GM18867 (cell line): ENCODE results near the gene SMCO1.
A peak's percentile ranks its signal among the peaks of the same experiment; 100 is the strongest.
"Not testable (repeated sequence)": the region's sequence is repeated elsewhere in the genome, so short reads cannot be mapped to it uniquely, and the experiment has no call there.

Experiments
- ATAC-seq: cut with Tn5 transposase; IDR thresholded peaks from one replicate; pipeline ENCODE4 v1.9.1; 2021; ENCODE audit warnings: mild to moderate bottlenecking, moderate library complexity; ENCODE audit not compliant: unreplicated experiment

Gene SMCO1

GRCh38 chr3:196514913-196515621 is at the start of gene SMCO1:
Gene SMCO1, minus strand, starts transcription at chr3:196515346. Its CDS starts 137 bp downstream, at chr3:196515209.
- ATAC-seq = no peak

- no peak for ATAC-seq
Observed at GRCh38 chr3:196563721-196564225, 48.6 kb upstream of the SMCO1 start.

GRCh38 chr3:196559826-196560225 is 44.7 kb upstream of the SMCO1 start:
- no peak for ATAC-seq

- ATAC-seq = no peak
Observed at GRCh38 chr3:196558476-196558875, 43.3 kb upstream of the SMCO1 start.

- no peak for ATAC-seq
Observed at GRCh38 chr3:196557236-196557635, 42.1 kb upstream of the SMCO1 start.

GRCh38 chr3:196555295-196555694 is 40.1 kb upstream of the SMCO1 start:
- no peak for ATAC-seq

GRCh38 chr3:196554205-196554604 is 39.1 kb upstream of the SMCO1 start:
- no peak for ATAC-seq

- ATAC-seq = no peak
Observed at GRCh38 chr3:196553551-196553950, 38.4 kb upstream of the SMCO1 start.

- no peak for ATAC-seq
Observed at GRCh38 chr3:196552253-196552652, 37.1 kb upstream of the SMCO1 start.

GRCh38 chr3:196550172-196550571 is 35.0 kb upstream of the SMCO1 start:
- ATAC-seq = not testable (repeated sequence)

- not testable (repeated sequence) for ATAC-seq
Observed at GRCh38 chr3:196549312-196549711, 34.2 kb upstream of the SMCO1 start.

- ATAC-seq = no peak
Observed at GRCh38 chr3:196547067-196547466, 31.9 kb upstream of the SMCO1 start.

- ATAC-seq = no peak
Observed at GRCh38 chr3:196546537-196546936, 31.4 kb upstream of the SMCO1 start.

GRCh38 chr3:196544491-196544992 is 29.4 kb upstream of the SMCO1 start:
- no peak for ATAC-seq

GRCh38 chr3:196541684-196542445 is 26.7 kb upstream of the SMCO1 start:
- ATAC-seq = no peak

GRCh38 chr3:196537319-196537984 is 22.3 kb upstream of the SMCO1 start:
- no peak for ATAC-seq

- ATAC-seq = no peak
Observed at GRCh38 chr3:196533260-196533681, 18.1 kb upstream of the SMCO1 start.

- ATAC-seq = no peak
Observed at GRCh38 chr3:196531418-196531817, 16.3 kb upstream of the SMCO1 start.

GRCh38 chr3:196528639-196529233 is 13.6 kb upstream of the SMCO1 start:
- ATAC-seq = peak; percentile 80

- ATAC-seq = no peak
Observed at GRCh38 chr3:196525141-196525540, 10.0 kb upstream of the SMCO1 start.

- ATAC-seq = no peak
Observed at GRCh38 chr3:196524527-196524926, 9.4 kb upstream of the SMCO1 start.
